HUES64 (cell line): ENCODE results near the gene PTPRA.
A peak's percentile ranks its signal among the peaks of the same experiment; 100 is the strongest.

Experiments
- H3K27ac ChIP-seq: 2 replicates; pipeline ENCODE4 v1.7.0; 2013; ENCODE audit warnings: low read depth, low read length, inconsistent platforms
- H3K27me3 ChIP-seq: 2 replicates; pipeline ENCODE4 v1.6.1; 2013; ENCODE audit warnings: mild to moderate bottlenecking, low read length; ENCODE audit not compliant: insufficient read depth
- H3K36me3 ChIP-seq: 2 replicates; pipeline ENCODE4 v1.6.1; 2013; ENCODE audit warnings: mild to moderate bottlenecking, low read length; ENCODE audit not compliant: insufficient read depth
- H3K4me1 ChIP-seq: 2 replicates; pipeline ENCODE4 v1.6.1; 2013; ENCODE audit warnings: mild to moderate bottlenecking, low read length, moderate library complexity; ENCODE audit not compliant: insufficient read depth
- H3K4me3 ChIP-seq: 2 replicates; pipeline ENCODE4 v1.5.1; 2013; ENCODE audit warnings: mild to moderate bottlenecking, low read length, moderate library complexity
- H3K9ac ChIP-seq: 2 replicates; pipeline ENCODE4 v1.6.1; 2013; ENCODE audit warnings: mild to moderate bottlenecking, low read depth, low read length
- H3K9me3 ChIP-seq: 2 replicates; pipeline ENCODE4 v1.6.1; 2013; ENCODE audit warnings: low read depth, low read length; ENCODE audit not compliant: insufficient read depth
- WGBS: fragments of 150-250, 120-280 bp; methylation state at CpG from one replicate; pipeline ENCODE4 v1.1.7; 2013; ENCODE audit warnings: missing lambda C conversion rate; 5-methylcytosine and 5-hydroxymethylcytosine counted together

PTPRA gene

GRCh38 chr20:3082306-3082951 lies 209.1 kb downstream of the PTPRA start:
- H3K9me3 ChIP-seq: no peaks in the 10 kb centered on the region
- no peak overlapping the region for H3K27ac ChIP-seq
- peaks cover 57% of the 10 kb centered on the region for H3K27me3 ChIP-seq
- H3K4me1 ChIP-seq: peaks cover 4% of the 10 kb centered on the region; the same call in 1 of the 2 replicates
- 6% methylated on average over 62 of the region's 71 CpGs for WGBS
- H3K36me3 ChIP-seq: no peaks in the 10 kb centered on the region
- H3K9ac ChIP-seq: no peak overlapping the region
- H3K4me3 ChIP-seq: peak overlapping the region; percentile 39

- Histone ChIP-seq H3K27ac (no peak overlapping the region), H3K36me3 (no peaks in the 10 kb centered on the region), H3K27me3 (peaks cover 56% of the 10 kb centered on the region), H3K9ac (no peak overlapping the region), H3K9me3 (no peaks in the 10 kb centered on the region), H3K4me3 (peak overlapping the region; percentile 50), H3K4me1 (peaks cover 4% of the 10 kb centered on the region; the same call in 1 of the 2 replicates)
- 12% methylated on average over 75 of the region's 76 CpGs for WGBS
Measured at GRCh38 chr20:3082955-3083952, 210.0 kb downstream of the PTPRA start.

GRCh38 chr20:3084283-3084985 lies 211.2 kb downstream of the PTPRA start, which contains the start of gene AVP:
Gene AVP (minus strand): TSS chr20:3084724. CDS start chr20:3084674, 50 bp downstream.
- WGBS: 88% methylated on average over 28 of the region's 28 CpGs
- Histone ChIP-seq H3K9ac (no peak within 1 kb of the TSS), H3K4me1 (peaks cover 4% of the 10 kb centered on the region; the same call in 1 of the 2 replicates), H3K4me3 (peak within 1 kb of the TSS; percentile 50), H3K27me3 (peaks cover 53% of the 10 kb centered on the region), H3K36me3 (no peaks in the 10 kb centered on the region), H3K9me3 (no peaks in the 10 kb centered on the region), H3K27ac (no peak within 1 kb of the TSS)

GRCh38 chr20:3084986-3085360 lies 211.7 kb downstream of the PTPRA start:
- Histone ChIP-seq H3K9me3 (no peaks in the 10 kb centered on the region), H3K27ac (no peak overlapping the region), H3K4me1 (peaks cover 4% of the 10 kb centered on the region; the same call in 1 of the 2 replicates), H3K27me3 (peaks cover 52% of the 10 kb centered on the region), H3K4me3 (no peak overlapping the region), H3K9ac (no peak overlapping the region), H3K36me3 (no peaks in the 10 kb centered on the region)
- 92% methylated on average over 7 of the region's 7 CpGs for WGBS

GRCh38 chr20:3085571-3086072 lies 212.3 kb downstream of the PTPRA start:
- Histone ChIP-seq H3K9ac (no peak overlapping the region), H3K9me3 (no peaks in the 10 kb centered on the region), H3K36me3 (no peaks in the 10 kb centered on the region), H3K4me1 (peaks cover 4% of the 10 kb centered on the region; the same call in 1 of the 2 replicates), H3K4me3 (no peak overlapping the region), H3K27me3 (peaks cover 52% of the 10 kb centered on the region), H3K27ac (no peak overlapping the region)
- 93% methylated on average over 8 of the region's 8 CpGs for WGBS

- Histone ChIP-seq H3K36me3 (no peaks in the 10 kb centered on the region), H3K9ac (no peak overlapping the region), H3K27me3 (peaks cover 47% of the 10 kb centered on the region), H3K27ac (no peak overlapping the region), H3K9me3 (no peaks in the 10 kb centered on the region), H3K4me1 (peaks cover 4% of the 10 kb centered on the region; the same call in 1 of the 2 replicates), H3K4me3 (no peak overlapping the region)
- WGBS: 78% methylated on average over 7 of the region's 7 CpGs
Measured at GRCh38 chr20:3088031-3088430, 214.8 kb downstream of the PTPRA start.
